Tibial artery (tissue), 4 donors: Measurements from ENCODE around the gene DTYMK.
"Not testable (repeated sequence)": the region's sequence is repeated elsewhere in the genome, so short reads cannot be mapped to it uniquely, and the experiment has no call there.

Experiments used
- DNase-seq, 2 donors: peaks; one replicate each; pipeline ENCODE4 v3.0.0-alpha.2; 2019
- H3K27ac ChIP-seq, 2 donors: fragments of 200-600 bp; sonication (generic) in 1 of 2; 1 replicate in 1 of 2; 2 replicates in 1 of 2; pipeline ENCODE4 v1.5.1; 2018 to 2019; ENCODE audit warnings: mild to moderate bottlenecking in 1 of 2
- H3K27me3 ChIP-seq, 2 donors: fragments of 200-600 bp; sonication (generic) in 1 of 2; one replicate each; pipeline versions ENCODE4 v1.5.1 to v1.6.0; 2016 to 2019
- H3K36me3 ChIP-seq, 3 donors: fragments of 200-600 bp; sonication (generic) in 2 of 3; one replicate each; pipeline ENCODE4 v1.5.1; 2016 to 2019; ENCODE audit warnings: mild to moderate bottlenecking in 2 of 3
- H3K4me1 ChIP-seq, 4 donors: fragments of 200-600 bp; sonication (generic) in 2 of 4; 1 replicate in 3 of 4; 2 replicates in 1 of 4; pipeline ENCODE4 v1.5.1; 2016 to 2019
- H3K4me3 ChIP-seq, 2 donors: fragments of 200-600 bp; sonication (generic) in 1 of 2; 1 replicate in 1 of 2; 2 replicates in 1 of 2; pipeline ENCODE4 v1.5.1; 2018 to 2019; ENCODE audit warnings: mild to moderate bottlenecking in 2 of 2
- H3K9me3 ChIP-seq, 3 donors: fragments of 200-600 bp; sonication (generic) in 1 of 3; one replicate each; pipeline ENCODE4 v1.5.1; 2016 to 2019
- intact Hi-C: fragments of 100-400 bp; cut with DNase I; formaldehyde crosslinking; loops from one replicate; pipeline ENCODE4 v1.15.0; 2023; ENCODE audit warnings: low total_unique reads
- TF ChIP-seq, protein P1 (sequence below), 2 experiments: fragments of 200-600 bp in 1 of 2; fragments of 450-650 bp in 1 of 2; IDR thresholded peaks; one replicate each; pipeline ENCODE4 v1.5.1; 2017 to 2019; ENCODE audit warnings: antibody characterized with exemption in 2 of 2, mild to moderate bottlenecking in 1 of 2, moderate library complexity in 1 of 2

Gene DTYMK

DNA sequence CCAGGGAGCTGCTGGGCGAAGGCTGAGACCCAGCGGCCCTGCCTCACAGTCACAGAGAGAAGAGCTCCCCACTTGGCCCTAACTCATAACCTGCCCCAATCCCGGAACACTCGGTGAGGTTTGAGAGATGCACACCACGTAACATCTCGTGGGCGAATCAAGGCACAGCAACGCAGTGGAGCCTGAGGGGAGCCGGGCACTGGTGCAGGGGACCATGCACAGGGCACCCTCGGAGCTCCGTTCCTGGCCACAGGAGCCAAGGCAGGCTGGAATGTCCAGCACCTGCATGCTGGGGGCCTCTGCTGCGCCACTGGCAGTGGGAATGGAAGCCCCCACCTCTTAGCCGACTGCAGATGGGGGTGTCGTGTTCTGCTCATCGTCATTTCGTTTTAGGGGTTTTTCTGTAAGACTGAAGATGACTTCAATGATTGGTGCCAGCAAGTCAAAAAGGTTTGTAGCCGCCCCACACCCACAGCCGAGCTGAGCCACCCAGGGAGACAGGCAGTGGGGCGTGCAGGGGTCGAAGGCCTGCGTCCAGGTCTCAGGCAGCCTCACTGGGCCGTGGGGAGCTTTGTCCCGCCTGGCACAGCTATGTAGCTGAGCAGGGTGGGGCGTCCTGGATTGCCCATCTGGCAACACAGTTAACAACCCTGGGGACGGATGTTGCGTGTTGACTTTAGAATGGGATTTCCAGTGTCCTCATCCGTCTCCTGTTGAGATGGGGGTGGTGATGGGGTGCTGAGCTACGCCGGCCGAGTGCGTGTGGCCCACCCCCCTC, 16.1 kb downstream of the DTYMK start:
- Histone ChIP-seq H3K27me3 (no peaks in the 10 kb centered on the region), H3K4me1 (no peaks in the 10 kb centered on the region), H3K36me3 (peaks cover 57 to 88% (median 67%) of the 10 kb centered on the region in 3 donors), H3K4me3 (no peak overlapping the region), H3K27ac (no peak overlapping the region), H3K9me3 (no peaks in the 10 kb centered on the region)
- TF ChIP-seq, protein P1, sequence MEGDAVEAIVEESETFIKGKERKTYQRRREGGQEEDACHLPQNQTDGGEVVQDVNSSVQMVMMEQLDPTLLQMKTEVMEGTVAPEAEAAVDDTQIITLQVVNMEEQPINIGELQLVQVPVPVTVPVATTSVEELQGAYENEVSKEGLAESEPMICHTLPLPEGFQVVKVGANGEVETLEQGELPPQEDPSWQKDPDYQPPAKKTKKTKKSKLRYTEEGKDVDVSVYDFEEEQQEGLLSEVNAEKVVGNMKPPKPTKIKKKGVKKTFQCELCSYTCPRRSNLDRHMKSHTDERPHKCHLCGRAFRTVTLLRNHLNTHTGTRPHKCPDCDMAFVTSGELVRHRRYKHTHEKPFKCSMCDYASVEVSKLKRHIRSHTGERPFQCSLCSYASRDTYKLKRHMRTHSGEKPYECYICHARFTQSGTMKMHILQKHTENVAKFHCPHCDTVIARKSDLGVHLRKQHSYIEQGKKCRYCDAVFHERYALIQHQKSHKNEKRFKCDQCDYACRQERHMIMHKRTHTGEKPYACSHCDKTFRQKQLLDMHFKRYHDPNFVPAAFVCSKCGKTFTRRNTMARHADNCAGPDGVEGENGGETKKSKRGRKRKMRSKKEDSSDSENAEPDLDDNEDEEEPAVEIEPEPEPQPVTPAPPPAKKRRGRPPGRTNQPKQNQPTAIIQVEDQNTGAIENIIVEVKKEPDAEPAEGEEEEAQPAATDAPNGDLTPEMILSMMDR (IDR thresholded peaks at IDR 0.05): no peak
- DNase-seq: no peak
- intact Hi-C loops: no loop called here

DNA sequence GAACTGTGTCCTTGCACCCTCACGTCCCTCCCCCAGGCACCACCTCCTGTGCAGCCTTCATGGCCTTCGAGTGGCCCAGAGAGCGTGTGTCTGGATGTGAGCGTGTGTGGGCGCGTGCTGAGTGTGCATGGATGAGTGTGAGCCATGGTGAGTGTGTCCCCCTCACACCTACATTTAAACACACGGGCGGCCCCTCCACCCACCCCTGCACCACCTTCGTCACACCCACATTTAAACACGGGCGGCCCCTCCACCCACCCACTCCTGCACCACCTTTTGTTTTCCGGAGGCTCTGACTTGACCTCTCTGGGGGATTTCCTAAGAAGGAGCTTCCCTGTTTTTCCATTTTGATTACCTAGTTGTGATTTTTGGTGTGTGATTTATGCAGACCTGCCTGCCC, 17.8 kb downstream of the DTYMK start:
- no peak overlapping the region for H3K4me3 ChIP-seq

DNA sequence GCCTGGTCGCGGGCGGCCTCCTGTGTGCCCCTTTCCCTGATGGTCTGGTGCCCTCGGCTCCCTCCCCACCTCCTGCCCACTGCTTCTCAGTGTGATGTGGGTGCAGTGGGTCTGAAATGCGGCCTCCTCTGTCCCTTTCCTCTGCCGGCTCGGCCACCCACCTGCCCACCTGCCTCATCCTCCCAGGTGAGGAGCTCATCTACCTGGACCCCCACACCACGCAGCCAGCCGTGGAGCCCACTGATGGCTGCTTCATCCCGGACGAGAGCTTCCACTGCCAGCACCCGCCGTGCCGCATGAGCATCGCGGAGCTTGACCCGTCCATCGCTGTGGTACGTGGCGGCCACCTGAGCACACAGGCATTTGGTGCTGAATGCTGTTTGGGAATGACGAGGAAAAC, 18.3 kb downstream of the DTYMK start:
- no peak overlapping the region for H3K27ac ChIP-seq
- H3K9me3 ChIP-seq: no peaks in the 10 kb centered on the region
- H3K36me3 ChIP-seq: peaks cover 57 to 77% (median 67%) of the 10 kb centered on the region in 3 donors
- DNase-seq: no peak
- H3K4me3 ChIP-seq: no peak overlapping the region
- H3K4me1 ChIP-seq: no peaks in the 10 kb centered on the region
- TF ChIP-seq, protein P1 (IDR thresholded peaks at IDR 0.05): no peak
- intact Hi-C loops: no loop called here
- H3K27me3 ChIP-seq: no peaks in the 10 kb centered on the region

More for the DNA sequence above, 17.8 kb downstream of the DTYMK start:
- H3K36me3 ChIP-seq: peaks cover 57 to 78% (median 67%) of the 10 kb centered on the region in 3 donors
- TF ChIP-seq, protein P1 (IDR thresholded peaks at IDR 0.05): no peak
- H3K27me3 ChIP-seq: no peaks in the 10 kb centered on the region
- no peak for DNase-seq
- H3K9me3 ChIP-seq: no peaks in the 10 kb centered on the region
- no peak overlapping the region for H3K27ac ChIP-seq
- intact Hi-C loops: no loop called here
- no peaks in the 10 kb centered on the region for H3K4me1 ChIP-seq

DNA sequence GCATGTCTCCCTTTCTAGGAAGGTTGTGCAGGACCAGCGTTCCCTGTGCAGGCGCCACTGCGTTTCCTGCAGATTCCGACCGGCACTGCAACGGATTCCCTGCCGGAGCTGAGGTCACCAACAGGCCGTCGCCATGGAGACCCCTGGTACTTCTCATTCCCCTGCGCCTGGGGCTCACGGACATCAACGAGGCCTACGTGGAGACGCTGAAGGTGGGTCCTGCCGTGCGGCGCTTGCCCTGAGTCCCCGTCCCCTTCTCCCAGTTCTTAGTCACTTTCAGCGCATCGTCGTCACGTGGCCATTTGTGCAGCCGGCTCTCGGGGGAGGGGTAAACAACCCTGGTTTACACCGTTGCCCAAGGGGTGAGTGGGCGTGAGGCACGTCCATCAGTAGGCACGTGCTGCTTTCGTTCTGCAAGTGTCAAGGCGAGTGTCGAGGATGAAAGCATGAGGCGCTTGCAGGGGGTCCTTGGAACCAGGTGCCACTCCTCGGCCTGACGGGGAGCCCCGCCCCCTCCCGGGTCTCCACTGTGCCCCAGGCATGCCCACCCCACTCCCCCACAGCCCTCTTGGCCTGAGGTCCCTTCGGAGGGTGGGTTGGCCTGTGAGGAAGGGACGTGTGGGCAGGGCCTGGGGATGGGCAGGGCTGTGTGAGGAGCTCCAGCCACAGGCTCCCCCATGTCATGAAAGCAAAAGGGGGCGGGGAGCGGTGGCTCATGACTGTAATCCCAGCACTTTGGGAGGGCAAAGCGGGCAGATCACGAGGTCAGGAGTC, 19.8 kb downstream of the DTYMK start:
- intact Hi-C loops: no loop called here
- Histone ChIP-seq H3K36me3 (peaks cover 49 to 75% (median 63%) of the 10 kb centered on the region in 3 donors), H3K27ac (no peak overlapping the region), H3K4me3 (no peak overlapping the region), H3K9me3 (no peaks in the 10 kb centered on the region), H3K27me3 (no peaks in the 10 kb centered on the region), H3K4me1 (no peaks in the 10 kb centered on the region)
- no peak for DNase-seq
- TF ChIP-seq, protein P1 (IDR thresholded peaks at IDR 0.05): no peak

DNA sequence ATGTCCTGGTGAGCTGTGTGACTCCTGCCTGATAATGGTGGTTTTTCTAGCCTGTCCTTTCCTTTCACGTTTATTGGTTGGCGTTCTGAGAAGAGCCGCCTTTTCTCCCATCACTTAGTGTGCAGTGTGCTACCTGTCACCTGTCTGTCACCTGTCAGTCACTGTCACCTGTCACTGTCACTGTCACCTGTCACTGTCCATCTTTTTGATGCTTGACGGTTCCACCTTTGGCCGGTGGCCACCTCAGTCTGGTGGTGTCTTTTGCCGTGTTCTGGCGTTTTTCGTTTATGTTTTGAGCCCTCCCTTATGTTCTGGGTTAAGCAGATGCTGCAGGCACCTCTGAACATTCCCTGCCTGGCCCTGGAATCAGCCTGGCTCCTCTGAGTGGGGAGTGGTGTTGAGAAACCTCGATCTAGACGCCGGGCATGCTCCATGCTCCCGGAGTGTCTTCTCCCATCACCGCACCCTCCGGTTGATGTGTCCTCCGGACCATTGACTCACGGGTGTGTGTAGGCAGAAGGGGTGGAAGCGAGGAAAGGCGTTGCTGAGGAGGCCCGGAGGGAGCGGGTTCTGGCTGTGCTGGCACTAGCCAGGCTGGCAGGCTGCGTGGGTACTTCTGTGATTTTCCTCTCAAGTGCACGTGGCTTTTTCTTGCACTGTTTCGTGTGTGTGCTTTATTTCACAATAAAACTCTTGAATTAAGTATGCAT, 20.7 kb downstream of the DTYMK start:
- H3K9me3 ChIP-seq: no peaks in the 10 kb centered on the region
- no peaks in the 10 kb centered on the region for H3K4me1 ChIP-seq
- no peaks in the 10 kb centered on the region for H3K27me3 ChIP-seq
- TF ChIP-seq, protein P1 (IDR thresholded peaks at IDR 0.05): no peak
- no peak overlapping the region for H3K4me3 ChIP-seq
- no peak for DNase-seq
- peaks cover 44 to 74% (median 62%) of the 10 kb centered on the region in 3 donors for H3K36me3 ChIP-seq
- H3K27ac ChIP-seq: no peak overlapping the region
- intact Hi-C loops: no loop called here

DNA sequence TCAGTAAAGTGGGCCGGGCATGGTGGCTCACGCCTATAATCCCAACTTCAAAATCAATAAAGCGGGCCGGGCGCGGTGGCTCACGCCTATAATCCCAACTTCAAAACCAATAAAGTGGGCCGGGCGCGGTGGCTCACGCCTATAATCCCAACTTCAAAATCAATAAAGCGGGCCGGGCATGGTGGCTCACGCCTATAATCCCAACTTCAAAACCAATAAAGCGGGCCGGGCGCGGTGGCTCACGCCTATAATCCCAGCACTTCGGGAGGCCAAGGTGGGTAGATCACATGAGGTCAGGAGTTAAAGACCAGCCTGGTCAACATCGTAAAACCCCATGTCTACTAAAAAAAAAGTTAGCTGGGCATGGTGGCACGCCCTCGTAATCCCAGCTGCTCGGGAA, 23.9 kb downstream of the DTYMK start:
- H3K9me3 ChIP-seq, H3K27me3 ChIP-seq, H3K27ac ChIP-seq, H3K4me3 ChIP-seq, H3K4me1 ChIP-seq, DNase-seq, intact Hi-C loops: not testable (repeated sequence)
- H3K36me3 ChIP-seq: peaks cover 31 to 74% (median 62%) of the 10 kb centered on the region in 3 donors
